Activated CD8-positive, alpha-beta memory T cell treated with anti-CD3 and anti-CD28 coated beads, Interleukin-2, amount 10 ng/mL, durations not matched to agents 7 days and 5 days (primary cell): ENCODE results near the gene L3MBTL2. TPM values are rescaled to one million over a fixed set of nuclear protein-coding genes. Genes with fewer than 3 reads are reported as not detected.
"Not testable (repeated sequence)": the region's sequence is repeated elsewhere in the genome, so short reads cannot be mapped to it uniquely, and the experiment has no call there.

Experiments
- ATAC-seq: fragments of 150-1000 bp; cut with Tn5 transposase; one replicate; pipeline ENCODE4 v1.10.0; 2021; ENCODE audit warnings: moderate library complexity
- CTCF ChIA-PET: fragments of 350-600 bp; sonication (Branson Sonifier 250); formaldehyde crosslinking; loops from one replicate; lab custom pipeline; 2021; ENCODE audit warnings: antibody characterized with exemption; lab: Charles Lee
- DNase-seq: peaks from one replicate; pipeline ENCODE4 v3.0.0-alpha.2; 2020
- H3K27ac Mint-ChIP-seq: one replicate; pipeline ENCODE4 v1.8.0; 2021; ENCODE audit warnings: mild to moderate bottlenecking, mixed read lengths
- H3K27me3 Mint-ChIP-seq: one replicate; pipeline ENCODE4 v1.8.0; 2021; ENCODE audit warnings: mixed read lengths
- H3K36me3 Mint-ChIP-seq: one replicate; pipeline ENCODE4 v1.8.0; 2021; ENCODE audit warnings: mild to moderate bottlenecking, mixed read lengths
- H3K4me1 Mint-ChIP-seq: one replicate; pipeline ENCODE4 v1.8.0; 2021; ENCODE audit warnings: mixed read lengths
- H3K4me3 Mint-ChIP-seq: one replicate; pipeline ENCODE4 v1.8.0; 2021; ENCODE audit warnings: mild to moderate bottlenecking, moderate library complexity, mixed read lengths
- H3K9me3 Mint-ChIP-seq: one replicate; pipeline ENCODE4 v1.8.0; 2022; ENCODE audit warnings: low read depth, mixed read lengths
- total RNA-seq, 2 experiments: library from RNA; stranded (reverse); gene quantifications; one replicate each; pipeline ENCODE4 v1.2.3, GENCODE V29; 2021

Gene L3MBTL2
- total RNA-seq, result 10 to 100 TPM; 36.6 to 43.4 TPM

- peak; percentile 100 for ATAC-seq
- DNase-seq, result peak; percentile 100
- H3K9me3 Mint-ChIP-seq, result no peaks in the 10 kb centered on the region
- H3K27ac Mint-ChIP-seq, result peak within 1 kb of the TSS; percentile 89
- H3K27me3 Mint-ChIP-seq, result peaks cover 17% of the 10 kb centered on the region
- H3K4me1 Mint-ChIP-seq, result peaks cover 25% of the 10 kb centered on the region
- peaks cover 11% of the 10 kb centered on the region for H3K36me3 Mint-ChIP-seq
- CTCF ChIA-PET, result interaction anchor here (1.0 kb wide), 1 partner anchor 9 kb away, joined by 3 read pairs; no protein-coding TSS in a partner anchor
- peak within 1 kb of the TSS; percentile 95 for H3K4me3 Mint-ChIP-seq
Measured at GRCh38 chr22:41204992-41205900, at the start of gene L3MBTL2. Gene L3MBTL2 (plus strand): TSS chr22:41205312. CDS start chr22:41205363, 51 bp downstream.

GRCh38 chr22:41157083-41157482, 48.0 kb upstream of the L3MBTL2 start:
- CTCF ChIA-PET, result interaction anchor here (2.3 kb wide), 1 partner anchor 80 kb away, joined by 8 read pairs; no protein-coding TSS in a partner anchor
- ATAC-seq (no peak), DNase-seq (no peak)
- H3K4me3 Mint-ChIP-seq, result no peak overlapping the region
- no peaks in the 10 kb centered on the region for H3K4me1 Mint-ChIP-seq
- H3K27ac Mint-ChIP-seq, result no peak overlapping the region
- peaks cover 70% of the 10 kb centered on the region for H3K36me3 Mint-ChIP-seq
- no peaks in the 10 kb centered on the region for H3K27me3 Mint-ChIP-seq
- no peaks in the 10 kb centered on the region for H3K9me3 Mint-ChIP-seq

- no peak overlapping the region for H3K27ac Mint-ChIP-seq
- no peak overlapping the region for H3K4me3 Mint-ChIP-seq
- CTCF ChIA-PET, result interaction anchor here (1.0 kb wide), 1 partner anchor 68 kb away, joined by 3 read pairs; no protein-coding TSS in a partner anchor
- H3K27me3 Mint-ChIP-seq, result no peaks in the 10 kb centered on the region
- no peaks in the 10 kb centered on the region for H3K4me1 Mint-ChIP-seq
- H3K9me3 Mint-ChIP-seq, result no peaks in the 10 kb centered on the region
- DNase-seq, result no peak
- ATAC-seq, result no peak
- H3K36me3 Mint-ChIP-seq, result peaks cover 44% of the 10 kb centered on the region
Measured at GRCh38 chr22:41169157-41169556, 36.0 kb upstream of the L3MBTL2 start.

GRCh38 chr22:41171996-41172395, 33.1 kb upstream of the L3MBTL2 start:
- Mint-ChIP-seq H3K9me3 (no peaks in the 10 kb centered on the region), H3K36me3 (peaks cover 60% of the 10 kb centered on the region), H3K27me3 (no peaks in the 10 kb centered on the region), H3K4me1 (peaks cover 6% of the 10 kb centered on the region), H3K27ac (no peak overlapping the region), H3K4me3 (no peak overlapping the region)
- ATAC-seq (no peak), DNase-seq (no peak)
- CTCF ChIA-PET, result interaction anchor here (1.1 to 2.5 kb wide), 3 partner anchors 13 to 65 kb away, joined by 3 to 10 read pairs (median 6); no protein-coding TSS in a partner anchor

DNA sequence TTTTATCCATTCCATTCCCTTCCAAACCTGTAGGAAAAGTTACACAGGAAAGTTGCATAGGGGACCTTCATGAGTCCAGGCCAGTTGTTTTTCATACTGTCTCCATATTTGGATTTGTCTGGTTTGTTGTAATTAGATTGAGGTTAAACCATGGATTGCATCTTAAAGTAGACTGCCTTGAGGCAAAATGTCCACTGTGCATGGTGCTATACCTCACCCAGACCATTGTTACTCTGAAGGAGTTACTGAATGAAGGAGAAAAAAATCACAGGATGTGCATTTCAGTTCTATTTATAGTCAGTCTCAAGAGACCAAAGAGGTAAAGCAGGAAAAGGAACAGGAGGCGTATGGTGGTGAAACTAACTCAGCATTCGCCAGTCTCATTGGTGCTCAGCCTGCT, 29.6 kb upstream of the L3MBTL2 start:
- Mint-ChIP-seq H3K36me3 (peaks cover 59% of the 10 kb centered on the region), H3K27ac (no peak overlapping the region), H3K4me3 (no peak overlapping the region), H3K27me3 (no peaks in the 10 kb centered on the region), H3K4me1 (peaks cover 6% of the 10 kb centered on the region), H3K9me3 (no peaks in the 10 kb centered on the region)
- ATAC-seq (no peak), DNase-seq (no peak)
- CTCF ChIA-PET, result no interaction called here

GRCh38 chr22:41177040-41177621, 28.0 kb upstream of the L3MBTL2 start:
- H3K4me1 Mint-ChIP-seq, result peaks cover 6% of the 10 kb centered on the region
- peaks cover 56% of the 10 kb centered on the region for H3K36me3 Mint-ChIP-seq
- H3K9me3 Mint-ChIP-seq, result no peaks in the 10 kb centered on the region
- ATAC-seq, result no peak
- H3K27ac Mint-ChIP-seq, result no peak overlapping the region
- no peak overlapping the region for H3K4me3 Mint-ChIP-seq
- CTCF ChIA-PET, result no interaction called here
- peak; percentile 37 for DNase-seq
- no peaks in the 10 kb centered on the region for H3K27me3 Mint-ChIP-seq

DNA sequence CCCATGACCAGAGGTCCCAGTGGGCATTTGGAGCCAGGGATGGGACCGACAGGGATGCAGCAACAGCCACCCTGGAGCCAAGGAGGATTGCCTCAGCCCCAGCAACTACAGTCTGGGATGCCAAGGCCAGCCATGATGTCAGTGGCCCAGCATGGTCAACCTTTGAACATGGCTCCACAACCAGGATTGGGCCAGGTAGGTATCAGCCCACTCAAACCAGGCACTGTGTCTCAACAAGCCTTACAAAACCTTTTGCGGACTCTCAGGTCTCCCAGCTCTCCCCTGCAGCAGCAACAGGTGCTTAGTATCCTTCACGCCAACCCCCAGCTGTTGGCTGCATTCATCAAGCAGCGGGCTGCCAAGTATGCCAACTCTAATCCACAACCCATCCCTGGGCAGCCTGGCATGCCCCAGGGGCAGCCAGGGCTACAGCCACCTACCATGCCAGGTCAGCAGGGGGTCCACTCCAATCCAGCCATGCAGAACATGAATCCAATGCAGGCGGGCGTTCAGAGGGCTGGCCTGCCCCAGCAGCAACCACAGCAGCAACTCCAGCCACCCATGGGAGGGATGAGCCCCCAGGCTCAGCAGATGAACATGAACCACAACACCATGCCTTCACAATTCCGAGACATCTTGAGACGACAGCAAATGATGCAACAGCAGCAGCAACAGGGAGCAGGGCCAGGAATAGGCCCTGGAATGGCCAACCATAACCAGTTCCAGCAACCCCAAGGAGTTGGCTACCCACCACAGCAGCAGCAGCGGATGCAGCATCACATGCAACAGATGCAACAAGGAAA, 27.3 kb upstream of the L3MBTL2 start:
- Mint-ChIP-seq H3K9me3 (no peaks in the 10 kb centered on the region), H3K4me1 (peaks cover 6% of the 10 kb centered on the region), H3K36me3 (peaks cover 54% of the 10 kb centered on the region), H3K27ac (no peak overlapping the region), H3K4me3 (no peak overlapping the region), H3K27me3 (no peaks in the 10 kb centered on the region)
- DNase-seq, result peak; percentile 29
- CTCF ChIA-PET, result no interaction called here
- ATAC-seq, result no peak

- Mint-ChIP-seq H3K4me1 (peaks cover 6% of the 10 kb centered on the region), H3K27me3 (no peaks in the 10 kb centered on the region), H3K9me3 (no peaks in the 10 kb centered on the region), H3K4me3 (no peak overlapping the region), H3K27ac (no peak overlapping the region), H3K36me3 (peaks cover 48% of the 10 kb centered on the region)
- CTCF ChIA-PET, result no interaction called here
- ATAC-seq (no peak), DNase-seq (peak; percentile 12)
Measured at GRCh38 chr22:41178425-41178975, 26.6 kb upstream of the L3MBTL2 start.

DNA sequence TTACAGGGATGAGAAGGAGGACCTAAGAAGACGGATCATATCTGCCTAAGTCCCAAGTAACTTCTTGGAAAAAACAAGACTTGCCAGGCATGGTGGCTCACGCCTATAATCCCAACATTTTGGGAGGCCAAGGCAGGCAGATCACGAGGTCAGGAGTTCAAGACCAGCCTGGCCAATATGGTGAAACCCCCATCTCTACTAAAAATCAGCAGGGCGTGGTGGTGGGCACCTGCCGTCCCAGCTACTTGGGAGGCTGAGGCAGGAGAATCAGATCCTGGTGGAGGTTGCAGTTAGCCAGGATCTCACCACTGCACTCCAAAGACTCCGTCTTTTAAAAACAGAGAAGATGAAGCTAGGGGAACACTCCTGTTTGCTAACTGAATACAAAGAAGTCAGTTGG, 24.8 kb upstream of the L3MBTL2 start:
- H3K4me1 Mint-ChIP-seq, H3K27me3 Mint-ChIP-seq, H3K4me3 Mint-ChIP-seq, ATAC-seq, H3K9me3 Mint-ChIP-seq, H3K27ac Mint-ChIP-seq: not testable (repeated sequence)
- CTCF ChIA-PET, result interaction anchor here (0.8 to 1.3 kb wide), 4 partner anchors 10 to 281 kb away, joined by 3 to 6 read pairs (median 4); no protein-coding TSS in a partner anchor
- peak; percentile 15 for DNase-seq
- peaks cover 39% of the 10 kb centered on the region for H3K36me3 Mint-ChIP-seq

DNA sequence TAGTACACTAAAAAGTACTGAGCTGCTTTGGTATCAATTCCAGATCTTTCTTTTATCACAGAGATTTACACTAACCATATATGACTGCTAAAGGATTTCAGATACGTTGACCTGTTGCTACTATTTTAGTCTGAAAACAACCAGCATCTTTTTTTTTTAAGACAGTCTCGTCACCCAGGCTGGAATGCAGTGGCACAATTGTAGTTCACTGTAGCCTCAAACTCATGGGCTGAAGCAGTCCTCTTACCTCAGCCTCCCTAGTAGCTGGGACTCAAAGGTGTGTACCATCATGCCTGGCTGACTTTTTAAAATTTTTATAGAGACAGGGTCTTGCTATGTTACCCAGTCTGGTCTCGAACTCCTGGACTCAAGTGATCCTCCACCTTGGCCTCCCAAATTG, 24.2 kb upstream of the L3MBTL2 start:
- no peak overlapping the region for H3K27ac Mint-ChIP-seq
- ATAC-seq (no peak), DNase-seq (no peak)
- no peaks in the 10 kb centered on the region for H3K4me1 Mint-ChIP-seq
- peaks cover 34% of the 10 kb centered on the region for H3K36me3 Mint-ChIP-seq
- H3K27me3 Mint-ChIP-seq, result no peaks in the 10 kb centered on the region
- CTCF ChIA-PET, result interaction anchor here (0.6 to 1.3 kb wide), 4 partner anchors 9 to 56 kb away, joined by 3 to 6 read pairs (median 5); no protein-coding TSS in a partner anchor
- no peak overlapping the region for H3K4me3 Mint-ChIP-seq
- H3K9me3 Mint-ChIP-seq, result no peaks in the 10 kb centered on the region

- CTCF ChIA-PET, result interaction anchor here (0.6 to 1.0 kb wide), 6 partner anchors 16 to 259 kb away, joined by 3 to 6 read pairs (median 4); no protein-coding TSS in a partner anchor
- Mint-ChIP-seq H3K4me1 (no peaks in the 10 kb centered on the region), H3K9me3 (no peaks in the 10 kb centered on the region), H3K27ac (no peak overlapping the region), H3K27me3 (no peaks in the 10 kb centered on the region), H3K36me3 (peaks cover 29% of the 10 kb centered on the region), H3K4me3 (no peak overlapping the region)
- ATAC-seq (no peak), DNase-seq (peak; percentile 36)
Measured at GRCh38 chr22:41181349-41182241, 23.5 kb upstream of the L3MBTL2 start.

DNA sequence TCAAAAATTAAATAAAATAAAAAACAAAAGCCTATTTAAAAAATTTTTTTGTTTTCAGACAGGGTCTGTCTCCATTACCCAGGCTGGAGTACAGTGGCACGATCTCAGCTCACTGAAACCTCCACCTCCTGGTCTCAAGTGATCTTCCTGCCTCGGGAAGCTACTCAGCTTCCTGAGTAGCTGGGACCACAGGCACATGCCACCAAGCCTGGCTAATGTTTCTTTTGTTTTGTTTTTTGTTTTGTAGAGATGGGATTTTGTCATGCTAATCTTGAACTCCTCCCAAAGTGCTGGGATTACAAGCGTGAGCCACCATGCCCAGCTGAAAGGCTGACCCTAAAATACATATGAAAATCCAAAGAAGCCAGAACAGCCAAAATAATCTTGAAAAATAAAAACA, 20.4 kb upstream of the L3MBTL2 start:
- Mint-ChIP-seq H3K9me3 (no peaks in the 10 kb centered on the region), H3K27me3 (peaks cover under 1% of the 10 kb centered on the region), H3K4me3 (no peak overlapping the region), H3K27ac (no peak overlapping the region), H3K4me1 (no peaks in the 10 kb centered on the region), H3K36me3 (peaks cover 8% of the 10 kb centered on the region)
- no peak for ATAC-seq
- DNase-seq, result peak; percentile 14
- CTCF ChIA-PET, result interaction anchor here (0.6 to 2.0 kb wide), 3 partner anchors 53 to 594 kb away, joined by 3 to 7 read pairs (median 5); no protein-coding TSS in a partner anchor
